ENCODE measurements around the gene ARHGEF19. TPM values are rescaled to one million over a fixed set of nuclear protein-coding genes. Genes with fewer than 3 reads are reported as not detected.
"Not testable (repeated sequence)": the region's sequence is repeated elsewhere in the genome, so short reads cannot be mapped to it uniquely, and the experiment has no call there.

The ARHGEF19 gene
- total RNA-seq, 4 donors from 2014 or later: 11.9 to 32.3 (median 17.5) TPM

DNA sequence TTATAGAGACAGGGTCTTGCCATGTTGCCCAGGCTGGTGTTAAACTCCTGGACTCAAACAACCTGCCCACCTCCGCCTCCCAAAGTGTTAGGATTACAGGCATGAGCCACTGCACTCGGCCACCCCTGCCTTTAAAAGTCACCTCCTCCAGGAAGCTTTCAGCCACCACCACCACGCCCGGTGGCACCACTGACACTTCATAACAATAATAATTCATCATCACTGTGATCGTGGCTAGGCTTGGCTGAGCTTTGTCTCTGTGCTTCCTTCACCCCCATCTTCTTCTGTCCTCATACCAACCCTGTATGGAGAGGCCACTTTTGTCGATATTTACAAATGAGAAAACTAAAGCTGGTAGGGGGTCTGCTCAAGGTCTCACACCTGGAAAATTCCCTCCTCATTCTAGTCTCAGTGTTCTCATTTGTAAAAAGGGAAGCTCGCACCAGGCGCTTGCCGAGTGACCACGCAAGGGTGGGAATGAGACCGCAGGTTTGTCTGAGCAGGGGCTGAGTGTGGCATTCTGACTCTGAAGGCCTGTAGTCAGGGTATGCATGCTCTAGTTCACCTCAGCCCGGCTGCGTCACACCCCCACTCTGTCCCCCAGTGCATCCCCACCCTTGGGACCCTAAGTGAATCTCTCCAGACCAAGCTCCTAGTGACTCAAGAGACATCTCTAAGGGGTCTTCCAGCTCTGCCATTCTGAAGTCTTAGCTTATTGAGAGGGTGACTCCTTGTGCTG is 43.7 kb downstream of the ARHGEF19 start:
- no peak overlapping the region for H3K4me3 ChIP-seq (replicated peaks in 1 of 3)
- peaks cover 19 to 37% of the 10 kb centered on the region in 2 donors for H3K4me1 ChIP-seq
- DNase-seq: no peak
- H3K9me3 ChIP-seq: no peaks in the 10 kb centered on the region
- WGBS, 2 donors: 91 to 94% methylated on average over 11 to 12 of the region's 13 CpGs
- no peaks in the 10 kb centered on the region for H3K27me3 ChIP-seq
- no peaks in the 10 kb centered on the region for H3K36me3 ChIP-seq
- intact Hi-C loops (cut with DNase I): no loop called here
- no peak overlapping the region for H3K27ac ChIP-seq
- no peak for TF ChIP-seq POLR2A (IDR thresholded peaks at IDR 0.05)
- TF ChIP-seq CTCF (IDR thresholded peaks at IDR 0.05): no peak

DNA sequence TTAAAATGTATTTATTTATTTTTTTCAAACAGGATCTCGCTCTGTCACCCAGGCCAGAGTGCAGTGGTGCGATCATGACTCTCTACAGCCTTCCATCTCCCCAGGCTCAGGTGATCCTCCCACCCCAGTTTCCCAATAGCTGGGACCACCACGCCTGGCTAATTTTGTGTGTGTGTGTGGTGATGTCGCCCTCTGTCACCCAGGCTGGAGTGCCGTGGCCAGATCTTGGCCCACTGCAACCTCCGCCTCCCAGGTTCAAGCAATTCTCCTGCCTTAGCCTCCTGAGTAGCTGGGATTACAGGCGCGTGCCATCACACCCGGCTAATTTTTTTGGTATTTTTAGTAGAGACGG is 44.3 kb downstream of the ARHGEF19 start:
- DNase-seq; H3K36me3 ChIP-seq; intact Hi-C loops (cut with DNase I); H3K27me3 ChIP-seq; H3K9me3 ChIP-seq; H3K27ac ChIP-seq: not testable (repeated sequence)
- Histone ChIP-seq H3K4me3 (replicated peaks in 1 of 3) (peak overlapping the region in 1 of 3 donors; percentile 51), H3K4me1 (peaks cover 12 to 30% of the 10 kb centered on the region in 2 donors)
- WGBS, 2 donors: 48 to 54% methylated on average over 9 of the region's 10 CpGs

DNA sequence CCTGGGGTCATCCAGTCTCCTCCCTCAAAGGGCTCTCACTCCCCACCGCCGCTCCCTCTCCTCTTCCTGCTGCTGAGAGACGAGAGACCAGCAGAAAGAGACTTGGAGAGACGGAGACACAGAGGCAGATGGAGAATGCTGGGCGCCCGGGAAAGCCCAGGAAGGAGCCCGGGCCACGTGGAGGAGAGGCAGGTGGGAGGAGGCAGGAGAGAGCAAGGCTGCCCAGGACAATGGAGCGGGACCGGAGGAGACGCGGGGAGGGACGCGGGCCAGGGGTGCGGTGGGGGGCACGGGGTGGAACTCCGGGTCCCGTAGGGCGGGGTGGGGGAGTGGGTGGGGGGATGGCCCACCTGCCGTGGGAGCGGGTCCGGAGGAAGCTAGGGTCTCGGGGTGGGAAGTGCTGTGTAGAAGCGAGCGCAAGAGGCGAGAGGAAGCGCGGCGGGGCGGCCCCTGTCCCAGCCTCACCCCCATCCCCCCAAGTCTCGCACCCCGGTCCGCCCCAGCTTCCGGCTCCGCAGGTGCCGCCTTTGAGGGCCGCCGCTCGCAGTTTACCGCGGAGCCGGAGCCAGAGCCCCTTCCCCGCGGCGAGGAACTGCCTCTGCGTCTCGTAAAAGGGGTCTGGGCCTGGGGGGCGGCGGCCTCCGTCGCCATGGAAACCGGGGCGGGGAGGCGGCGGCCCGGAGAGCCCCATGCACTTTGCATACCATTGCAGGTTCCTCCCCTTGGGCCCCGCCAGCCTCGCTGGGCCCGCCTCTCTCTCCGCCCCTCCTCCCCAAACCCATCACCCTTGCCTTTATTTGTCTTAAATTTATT is 44.9 kb downstream of the ARHGEF19 start:
- Histone ChIP-seq H3K9me3 (no peaks in the 10 kb centered on the region), H3K36me3 (no peaks in the 10 kb centered on the region), H3K27ac (peak overlapping the region in 1 of 3 donors; percentile 30), H3K4me1 (peaks cover 9 to 27% of the 10 kb centered on the region in 2 donors), H3K27me3 (no peaks in the 10 kb centered on the region), H3K4me3 (replicated peaks in 1 of 3) (peak overlapping the region in 2 of 3 donors; percentile 30 to 51)
- TF ChIP-seq POLR2A (IDR thresholded peaks at IDR 0.05) (no peak), CTCF (IDR thresholded peaks at IDR 0.05) (no peak)
- intact Hi-C loops (cut with DNase I): no loop called here
- WGBS, 2 donors: 4 to 6% methylated on average over 27 to 36 of the region's 60 CpGs
- DNase-seq: peak; percentile 67 to 69

- Histone ChIP-seq H3K9me3 (no peaks in the 10 kb centered on the region), H3K36me3 (no peaks in the 10 kb centered on the region), H3K4me1 (peaks cover 9 to 27% of the 10 kb centered on the region in 2 donors), H3K27me3 (no peaks in the 10 kb centered on the region), H3K4me3 (replicated peaks in 1 of 3) (no peak overlapping the region), H3K27ac (no peak overlapping the region)
- no peak for DNase-seq
- TF ChIP-seq CTCF (IDR thresholded peaks at IDR 0.05) (no peak), POLR2A (IDR thresholded peaks at IDR 0.05) (no peak)
- intact Hi-C loops (cut with DNase I): no loop called here
- 46 to 50% methylated on average over 2 of the region's 2 CpGs for WGBS, 2 donors
Observed at GRCh38 chr1:16166117-16166516, 46.3 kb downstream of the ARHGEF19 start.

DNA sequence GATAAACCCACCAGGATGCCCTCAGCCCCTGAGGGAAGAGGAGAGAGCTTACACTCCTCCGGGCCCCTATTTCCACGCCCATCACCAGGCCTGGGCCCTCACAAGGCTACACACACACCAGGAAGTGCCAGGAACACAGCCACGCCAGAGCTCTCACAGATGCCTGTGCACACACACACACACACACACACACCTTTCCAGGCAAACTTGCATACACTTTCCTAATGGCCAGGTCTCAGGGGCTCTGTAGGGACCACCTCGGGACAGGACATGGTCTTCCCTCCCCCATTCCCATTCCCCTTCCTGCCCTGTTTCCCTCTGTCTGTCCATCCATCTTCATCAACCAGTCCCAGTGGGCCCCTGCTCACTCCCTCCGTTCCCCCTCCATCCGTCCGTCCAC is 46.9 kb downstream of the ARHGEF19 start:
- Histone ChIP-seq H3K27me3 (no peaks in the 10 kb centered on the region), H3K27ac (peak overlapping the region in 1 of 3 donors; percentile 15), H3K36me3 (no peaks in the 10 kb centered on the region), H3K4me3 (replicated peaks in 1 of 3) (no peak overlapping the region), H3K9me3 (no peaks in the 10 kb centered on the region), H3K4me1 (peaks cover 9 to 27% of the 10 kb centered on the region in 2 donors)
- WGBS, 2 donors: 76 to 83% methylated on average over 7 of the region's 7 CpGs
- no peak for DNase-seq
- no peak for TF ChIP-seq POLR2A (IDR thresholded peaks at IDR 0.05)
- intact Hi-C loops (cut with DNase I): no loop called here

- TF ChIP-seq CTCF (IDR thresholded peaks at IDR 0.05) (no peak), POLR2A (IDR thresholded peaks at IDR 0.05) (no peak)
- DNase-seq: peak in 1 of 2 donors; percentile 47
- Histone ChIP-seq H3K27me3 (no peaks in the 10 kb centered on the region), H3K27ac (peak overlapping the region in 1 of 3 donors; percentile 15), H3K4me1 (peaks cover 9 to 27% of the 10 kb centered on the region in 2 donors), H3K36me3 (no peaks in the 10 kb centered on the region), H3K4me3 (replicated peaks in 1 of 3) (no peak overlapping the region), H3K9me3 (no peaks in the 10 kb centered on the region)
- WGBS, 2 donors: 33 to 38% methylated on average over 5 of the region's 5 CpGs
- intact Hi-C loops (cut with DNase I): no loop called here
Observed at GRCh38 chr1:16165073-16165364, 47.4 kb downstream of the ARHGEF19 start.

Data from thyroid gland (tissue), 4 donors.